Measurements from ENCODE around the gene WWC1.
"Not testable (repeated sequence)": the region's sequence is repeated elsewhere in the genome, so short reads cannot be mapped to it uniquely, and the experiment has no call there.

Gene WWC1

GRCh38 chr5:168286863-168287262, 4.6 kb upstream of the WWC1 start:
- DNase-seq: not testable (repeated sequence)

GRCh38 chr5:168287362-168287761, 4.1 kb upstream of the WWC1 start:
- no peak for DNase-seq

DNA sequence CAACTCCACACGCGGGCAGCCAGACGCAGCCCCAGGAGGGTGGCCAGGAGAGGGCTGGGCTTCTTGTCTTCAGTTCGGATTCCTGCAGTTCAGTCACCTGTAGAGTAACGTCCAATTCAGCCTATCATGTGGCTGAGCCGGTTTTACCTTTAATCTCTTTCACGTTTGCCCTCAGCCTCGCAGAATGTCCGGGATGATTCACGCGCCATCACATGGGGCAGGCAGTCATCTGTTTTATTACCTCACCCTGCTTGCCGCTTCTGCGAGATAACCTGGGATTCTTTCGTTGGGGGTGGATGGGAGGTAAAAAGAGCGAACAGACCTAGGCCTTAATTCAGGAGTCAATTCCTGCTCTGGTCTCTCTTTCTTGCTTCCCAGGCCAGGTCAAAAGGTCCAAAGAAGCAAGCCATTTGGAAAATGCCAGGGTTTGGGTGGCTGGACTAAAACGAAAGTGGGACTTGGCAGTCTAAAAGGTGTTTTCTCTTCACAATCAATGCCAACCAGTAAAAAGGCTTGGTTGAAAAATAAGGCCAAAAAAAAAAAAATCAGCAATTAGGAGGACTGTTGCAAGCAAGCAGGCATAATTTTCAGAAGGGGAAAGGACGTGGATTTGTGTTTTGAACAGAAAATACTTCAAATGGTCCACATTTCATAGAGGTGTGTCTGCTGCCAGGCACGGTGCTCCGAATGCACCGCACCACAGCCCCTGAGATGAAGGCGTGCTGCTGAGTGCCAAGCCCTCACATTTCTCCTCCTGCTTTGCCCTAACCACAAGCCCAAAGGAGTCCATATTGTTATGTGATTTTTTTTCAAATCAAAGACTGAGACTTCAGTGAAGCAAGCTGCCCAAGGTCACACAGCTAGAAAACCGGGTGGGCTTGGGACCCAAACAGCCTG, 2.8 kb upstream of the WWC1 start:
- DNase-seq: no peak

- DNase-seq: no peak
Measured at GRCh38 chr5:168290902-168291341, 523 bp upstream of the WWC1 start.

DNA sequence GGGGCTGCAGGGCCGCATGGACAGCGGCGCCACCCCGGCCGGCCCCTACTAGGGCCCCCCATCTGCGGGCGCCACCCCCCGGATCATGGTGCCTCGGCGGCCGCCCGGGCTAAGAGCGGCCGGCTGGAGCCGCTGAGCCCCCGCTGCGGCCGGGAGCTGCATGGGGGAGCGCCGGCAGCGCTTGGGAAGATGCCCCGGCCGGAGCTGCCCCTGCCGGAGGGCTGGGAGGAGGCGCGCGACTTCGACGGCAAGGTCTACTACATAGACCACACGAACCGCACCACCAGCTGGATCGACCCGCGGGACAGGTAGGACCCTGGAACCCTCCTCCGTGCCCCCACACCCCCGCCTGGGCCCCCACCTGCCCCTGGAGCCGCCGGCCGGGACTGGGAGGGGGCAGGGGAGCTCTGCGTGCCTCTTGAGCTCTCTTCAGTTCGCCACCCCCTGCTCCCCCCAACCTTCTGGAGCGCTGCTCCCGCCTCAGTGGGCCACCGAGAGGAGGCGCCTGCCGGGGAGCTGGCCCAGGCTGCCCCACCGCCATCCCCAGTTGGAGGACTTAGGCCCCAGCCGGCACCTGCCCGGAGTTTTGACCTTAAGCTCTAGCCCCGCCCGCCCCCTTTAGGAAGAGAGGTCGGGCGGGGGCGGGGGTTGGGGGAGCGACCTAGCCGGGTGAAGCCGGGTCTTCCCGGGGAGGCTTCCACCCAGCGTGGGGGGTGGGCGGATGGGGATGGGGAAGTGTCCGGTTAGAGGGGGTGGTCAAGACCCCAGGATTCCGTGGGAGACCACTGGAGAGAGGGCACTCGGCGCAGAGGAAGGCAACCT, 730 bp downstream of the WWC1 start:
- DNase-seq: peak; percentile 13

- DNase-seq: no peak
Measured at GRCh38 chr5:168292786-168293696, 1.6 kb downstream of the WWC1 start.

GRCh38 chr5:168295574-168296201, 4.2 kb downstream of the WWC1 start:
- no peak for DNase-seq

- no peak for DNase-seq
Measured at GRCh38 chr5:168296682-168297081, 5.2 kb downstream of the WWC1 start.

DNA sequence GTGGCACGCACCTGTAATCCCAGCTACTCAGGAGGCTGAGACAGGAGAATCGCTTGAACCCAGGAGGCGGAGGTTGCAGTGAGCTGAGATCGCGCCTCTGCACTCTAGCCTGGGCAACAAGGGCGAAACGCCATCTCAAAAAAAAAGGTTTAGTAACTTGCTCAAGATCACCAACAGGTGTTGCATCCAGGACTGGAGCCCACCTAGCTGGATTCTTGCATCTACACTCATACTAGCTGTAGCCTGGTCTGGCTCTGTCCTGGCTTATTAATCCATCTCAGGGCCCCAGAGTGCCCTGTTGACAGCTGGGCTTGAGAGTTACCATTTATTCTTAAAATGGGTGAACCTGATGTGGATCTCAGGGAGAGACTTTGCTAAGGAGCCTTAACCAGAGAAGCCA, 7.5 kb downstream of the WWC1 start:
- DNase-seq: no peak

DNA sequence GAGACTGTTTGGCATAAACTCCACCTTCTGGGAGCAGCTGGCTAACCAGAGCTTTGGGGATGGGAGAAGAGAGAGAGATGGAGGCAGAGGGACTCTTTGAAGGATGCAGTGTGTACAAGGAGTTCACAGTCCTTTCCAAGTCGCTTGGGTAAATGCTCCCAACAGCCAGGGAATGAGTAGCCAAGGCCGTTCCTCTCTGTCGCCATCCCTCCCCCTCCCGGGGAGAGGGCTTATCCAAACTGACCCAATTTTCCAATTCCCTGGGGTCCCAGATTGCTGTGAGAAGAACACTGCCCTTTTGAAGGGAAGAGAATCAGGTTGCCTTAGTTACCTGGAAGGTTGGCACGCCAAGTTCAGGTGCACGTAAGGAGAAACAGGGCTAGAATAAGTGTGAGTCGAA, 7.9 kb downstream of the WWC1 start:
- no peak for DNase-seq

DNA sequence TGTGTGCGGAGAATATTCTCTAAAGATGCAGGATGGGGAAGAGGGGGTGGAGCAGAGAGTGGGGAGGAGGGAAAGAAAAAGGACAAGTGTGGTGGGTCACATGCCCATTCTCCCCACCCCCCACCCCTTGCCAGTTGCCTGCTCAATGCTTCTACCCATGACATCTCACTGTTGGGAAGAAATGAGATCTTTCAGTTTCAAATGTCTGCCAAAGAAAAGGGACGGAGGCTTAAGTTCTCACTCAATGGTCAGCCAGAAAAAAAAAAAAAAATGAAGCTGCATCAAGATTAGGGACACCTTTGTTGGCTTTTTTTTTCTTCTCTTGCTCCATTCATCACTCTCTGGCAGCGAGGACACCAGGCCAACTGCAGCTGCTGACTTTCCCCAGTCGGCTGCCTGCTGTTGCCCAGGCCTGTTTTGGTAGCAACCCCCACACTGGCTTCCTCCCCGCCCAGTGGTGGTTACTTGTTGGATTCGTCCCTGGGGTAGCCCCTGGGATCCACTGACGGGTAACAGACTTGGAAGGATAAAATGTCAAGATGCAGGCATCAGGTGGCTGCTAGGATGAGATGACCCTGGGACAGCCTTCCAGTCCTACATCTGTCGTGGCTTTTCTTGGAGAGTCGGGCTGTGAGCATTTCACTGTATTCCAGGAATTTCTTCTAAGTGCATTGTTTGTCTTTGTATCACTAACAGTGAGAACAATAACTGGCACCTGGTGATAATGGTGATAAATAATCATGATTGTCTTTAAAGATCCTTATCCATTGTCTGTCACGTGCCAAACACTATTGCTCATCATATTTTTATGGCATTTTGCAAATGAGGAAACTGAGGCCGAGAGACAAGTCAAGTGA, 9.1 kb downstream of the WWC1 start:
- no peak for DNase-seq

- DNase-seq: no peak
Measured at GRCh38 chr5:168301593-168302390, 10.3 kb downstream of the WWC1 start.

- no peak for DNase-seq
Measured at GRCh38 chr5:168302785-168303184, 11.3 kb downstream of the WWC1 start.

- DNase-seq: no peak
Measured at GRCh38 chr5:168303393-168304025, 12.1 kb downstream of the WWC1 start.

DNA sequence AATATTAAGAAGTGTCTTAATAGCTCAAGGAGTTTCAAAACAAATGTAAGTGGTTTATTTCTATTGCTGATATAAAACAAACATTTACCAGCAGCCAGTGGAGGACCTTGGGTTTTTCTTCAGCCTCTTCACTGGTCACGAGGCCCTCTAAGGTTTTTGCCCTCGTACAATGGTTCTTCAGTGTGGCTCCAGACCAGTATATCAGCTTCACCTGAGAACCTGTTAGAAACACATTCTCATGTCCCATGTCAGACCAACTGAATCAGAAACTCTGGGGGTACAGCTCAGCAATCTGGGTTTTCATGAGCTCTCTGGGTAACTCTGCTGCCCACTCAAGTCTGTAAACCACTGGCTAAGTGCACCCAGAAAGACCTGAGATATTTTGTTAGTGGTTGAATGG, 12.9 kb downstream of the WWC1 start:
- DNase-seq: no peak

GRCh38 chr5:168305281-168305680, 13.8 kb downstream of the WWC1 start:
- no peak for DNase-seq

- DNase-seq: no peak
Measured at GRCh38 chr5:168307022-168307421, 15.6 kb downstream of the WWC1 start.

- no peak for DNase-seq
Measured at GRCh38 chr5:168307925-168308584, 16.6 kb downstream of the WWC1 start.

DNA sequence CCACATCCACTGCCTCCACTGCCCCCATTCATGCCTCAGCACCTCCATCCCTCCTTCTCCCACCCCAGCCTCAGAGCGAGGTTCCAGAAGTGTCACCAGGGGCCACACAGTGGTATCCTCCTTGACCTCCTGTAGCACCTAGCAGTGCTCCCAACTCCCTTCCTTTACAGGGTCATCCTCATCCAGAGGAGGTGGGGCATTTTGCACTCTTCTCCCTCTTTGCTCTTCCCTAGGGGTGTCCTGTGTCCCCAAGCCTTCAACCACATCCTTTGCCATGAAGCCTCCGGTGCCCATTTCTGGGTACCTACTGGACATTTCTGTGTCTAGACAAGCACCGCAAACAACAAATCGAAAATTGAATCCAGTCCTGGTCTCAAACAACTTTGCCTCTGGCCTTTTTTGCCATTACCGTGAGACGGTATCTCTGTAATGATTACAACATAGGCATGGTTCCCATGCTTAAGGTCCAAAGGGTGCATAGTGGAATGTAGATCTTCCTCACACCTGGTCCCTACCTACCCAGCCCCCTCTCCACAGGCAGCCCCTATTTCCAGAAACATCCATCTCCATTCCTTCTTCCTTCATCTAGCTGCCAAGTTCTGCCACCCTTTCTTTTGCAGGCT, 17.6 kb downstream of the WWC1 start:
- no peak for DNase-seq
